Measurements from ENCODE around the gene GINS2.

The GINS2 gene

GRCh38 chr16:85731179-85731578, 42.4 kb upstream of the GINS2 start:
- TF ChIP-seq CTCF (conservative IDR thresholded peaks at IDR 0.05) (no peak), ZFX (IDR thresholded peaks at IDR 0.05) (no peak)
- H3K27ac ChIP-seq: no peak overlapping the region

GRCh38 chr16:85730186-85730465, 41.4 kb upstream of the GINS2 start:
- no peak overlapping the region for H3K27ac ChIP-seq
- no peak for TF ChIP-seq CTCF (conservative IDR thresholded peaks at IDR 0.05)
- TF ChIP-seq ZFX (IDR thresholded peaks at IDR 0.05): no peak

- H3K27ac ChIP-seq: no peak overlapping the region
- TF ChIP-seq ZFX (IDR thresholded peaks at IDR 0.05): no peak
- TF ChIP-seq CTCF (conservative IDR thresholded peaks at IDR 0.05): no peak
These were observed 40.9 kb upstream of the GINS2 start for GRCh38 chr16:85729452-85730185.

GRCh38 chr16:85728879-85729278, 40.1 kb upstream of the GINS2 start:
- H3K27ac ChIP-seq: no peak overlapping the region
- TF ChIP-seq ZFX (IDR thresholded peaks at IDR 0.05): no peak
- no peak for TF ChIP-seq CTCF (conservative IDR thresholded peaks at IDR 0.05)

GRCh38 chr16:85724936-85725335, 36.2 kb upstream of the GINS2 start:
- H3K27ac ChIP-seq: no peak overlapping the region
- TF ChIP-seq CTCF (conservative IDR thresholded peaks at IDR 0.05) (no peak), ZFX (IDR thresholded peaks at IDR 0.05) (no peak)

- TF ChIP-seq CTCF (conservative IDR thresholded peaks at IDR 0.05) (no peak), ZFX (IDR thresholded peaks at IDR 0.05) (no peak)
- H3K27ac ChIP-seq: no peak overlapping the region
These were observed 35.5 kb upstream of the GINS2 start for GRCh38 chr16:85724126-85724879.

GRCh38 chr16:85722128-85722893, 33.6 kb upstream of the GINS2 start:
- TF ChIP-seq ZFX (IDR thresholded peaks at IDR 0.05) (no peak), CTCF (conservative IDR thresholded peaks at IDR 0.05) (no peak)
- no peak overlapping the region for H3K27ac ChIP-seq
